Left renal pelvis (tissue), 4 donors: ENCODE results near the gene SYT9. TPM values are rescaled to one million over a fixed set of nuclear protein-coding genes. Genes with fewer than 3 reads are reported as not detected.
A peak's percentile ranks its signal among the peaks of the same experiment; 100 is the strongest.

Source experiments
- DNase-seq, 4 donors: peaks; one replicate each; pipeline ENCODE4 v3.0.0-alpha.2; 2013; ENCODE audit warnings: low read depth in 4 of 4, low spot score in 3 of 4
- polyA plus RNA-seq, 4 donors: library from polyadenylated mRNA; unstranded; fragments of 120-200 nt; gene quantifications; one replicate each; pipeline ENCODE4 v1.2.1, GENCODE V29; 2013; ENCODE audit not compliant: insufficient read length in 4 of 4

SYT9 gene
- polyA plus RNA-seq, 4 donors: 0.49 to 4.9 (median 4.6) TPM

DNA sequence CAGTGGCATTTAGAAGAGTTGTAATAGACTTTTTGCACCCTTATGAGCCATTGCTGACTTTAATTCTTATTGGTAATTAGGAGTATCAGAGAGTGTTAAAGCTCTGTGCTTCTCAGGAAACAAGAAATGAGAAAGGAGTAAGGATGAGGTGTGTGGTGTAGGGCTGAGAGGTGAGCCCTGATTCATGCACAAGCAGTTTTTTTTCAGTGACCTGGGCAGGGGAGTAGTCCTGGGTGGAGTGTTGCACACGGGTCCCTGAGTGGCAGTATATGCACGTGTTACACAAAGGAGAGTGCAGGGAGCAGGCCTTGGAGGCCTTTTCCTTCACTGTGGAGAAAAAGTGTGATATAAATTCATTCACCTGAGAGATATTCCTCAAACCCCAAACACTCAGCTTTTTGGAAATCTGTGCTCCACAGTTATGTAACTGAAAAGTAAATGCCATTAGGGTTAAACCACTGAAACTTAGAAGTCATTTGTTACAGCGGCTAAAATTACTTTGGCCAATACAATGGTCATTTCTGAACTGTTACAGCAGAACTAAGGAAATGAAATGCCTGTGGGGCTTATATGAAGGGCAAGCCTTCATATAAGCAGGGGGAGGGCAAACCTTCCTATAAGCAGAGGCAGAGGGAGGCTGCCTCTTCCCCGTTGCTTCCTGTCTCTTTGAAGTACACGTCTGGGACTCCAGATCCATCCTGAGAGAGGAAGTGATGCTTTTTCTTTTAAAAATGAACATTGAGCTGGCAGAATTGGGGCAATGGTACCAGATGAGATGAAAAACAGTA, 171.0 kb downstream of the SYT9 start:
- DNase-seq: no peak

DNA sequence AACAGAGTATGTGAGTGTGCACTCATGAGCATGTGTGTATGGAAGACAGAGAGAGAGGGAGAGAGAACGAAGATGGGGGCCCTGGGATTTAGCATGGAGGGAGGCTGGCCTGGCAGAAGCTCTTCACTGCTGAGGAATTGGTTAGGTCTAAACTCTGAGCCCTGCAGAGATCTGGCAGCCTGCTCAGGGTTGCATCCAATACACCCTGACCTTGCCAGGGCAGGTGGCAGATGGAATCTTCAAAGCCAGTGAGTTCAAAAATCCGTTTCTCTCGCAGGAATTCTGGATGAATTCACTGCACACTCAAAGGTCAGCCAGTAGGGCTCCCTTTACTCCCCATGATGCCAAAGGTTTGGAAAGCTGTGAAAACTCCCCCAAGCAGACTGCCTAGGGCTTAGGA, 172.2 kb downstream of the SYT9 start:
- DNase-seq: no peak

DNA sequence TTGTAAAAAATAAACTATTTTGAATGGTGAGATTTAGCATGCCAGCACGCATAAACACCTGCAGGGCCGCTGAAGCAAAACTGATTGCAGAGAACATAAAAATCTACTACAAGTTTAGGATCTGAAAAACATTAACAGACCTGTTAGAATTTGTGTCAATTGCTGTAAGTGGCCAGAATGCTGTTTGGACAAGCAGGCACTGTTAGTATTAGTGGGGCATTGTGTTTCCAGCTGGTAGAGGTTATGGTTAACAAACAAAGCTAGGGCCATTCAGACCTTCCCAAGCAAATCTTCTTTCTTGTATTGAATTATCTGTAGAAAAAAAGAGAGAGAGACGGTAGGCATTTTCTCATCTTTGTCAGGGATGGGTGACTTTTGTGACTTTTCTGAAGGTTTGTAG, 176.0 kb downstream of the SYT9 start:
- no peak for DNase-seq

DNA sequence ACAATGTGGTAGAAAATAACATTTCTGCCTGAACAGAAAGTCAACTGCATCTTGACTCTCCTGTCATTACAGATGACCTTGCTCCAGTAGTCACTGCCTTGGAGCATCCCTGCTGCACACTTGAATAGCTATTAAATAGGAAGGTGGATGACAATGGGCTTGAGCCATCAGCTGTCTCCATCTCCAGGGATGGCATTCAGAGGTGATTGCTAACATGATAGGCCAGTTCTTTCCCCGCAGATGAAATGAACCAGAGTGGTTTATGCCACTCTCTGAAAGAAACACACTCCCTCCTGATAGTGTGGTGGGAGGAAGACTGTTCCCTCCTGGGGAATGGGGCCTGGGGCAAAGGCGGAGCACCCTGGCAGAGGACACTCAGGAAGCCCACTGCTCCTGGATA, 176.5 kb downstream of the SYT9 start:
- DNase-seq: no peak

DNA sequence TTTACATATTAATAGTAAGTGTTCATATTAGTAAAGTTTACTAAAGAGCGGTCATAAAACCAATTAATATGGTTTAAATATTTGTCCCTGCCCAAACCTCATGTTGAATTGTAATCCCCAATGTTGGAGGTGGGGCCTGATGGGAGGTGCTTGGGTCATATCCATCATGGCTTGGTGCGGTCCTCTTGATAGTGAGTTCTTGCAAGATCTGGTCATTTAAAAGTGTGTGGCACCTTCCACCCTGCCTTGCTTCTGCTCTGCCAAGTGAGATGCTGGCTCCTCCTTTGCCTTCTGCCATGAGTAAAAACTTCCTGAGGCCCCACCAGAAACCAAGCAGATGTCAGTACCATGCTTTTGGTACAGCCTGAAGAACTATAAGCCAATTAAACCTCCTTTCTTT, 178.8 kb downstream of the SYT9 start:
- DNase-seq: no peak

DNA sequence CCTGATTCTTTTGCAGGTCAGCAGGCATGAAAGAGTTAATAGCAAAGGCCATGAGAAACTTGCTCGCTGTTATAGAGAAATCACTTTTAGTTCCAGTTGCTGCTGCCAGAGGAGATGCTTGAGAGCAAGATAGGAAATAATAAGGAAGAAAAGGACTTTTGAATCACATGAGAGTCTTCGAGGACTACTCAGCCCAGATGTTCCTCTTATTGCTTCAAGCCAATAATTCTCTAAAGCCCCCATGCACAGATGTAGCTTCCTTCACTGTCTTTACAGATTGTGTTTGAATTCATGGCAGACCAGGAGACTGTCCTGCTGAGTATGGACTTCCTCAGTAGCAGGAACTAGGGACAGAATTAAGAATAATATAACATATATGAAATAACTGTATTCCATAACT, 183.5 kb downstream of the SYT9 start:
- DNase-seq: no peak

DNA sequence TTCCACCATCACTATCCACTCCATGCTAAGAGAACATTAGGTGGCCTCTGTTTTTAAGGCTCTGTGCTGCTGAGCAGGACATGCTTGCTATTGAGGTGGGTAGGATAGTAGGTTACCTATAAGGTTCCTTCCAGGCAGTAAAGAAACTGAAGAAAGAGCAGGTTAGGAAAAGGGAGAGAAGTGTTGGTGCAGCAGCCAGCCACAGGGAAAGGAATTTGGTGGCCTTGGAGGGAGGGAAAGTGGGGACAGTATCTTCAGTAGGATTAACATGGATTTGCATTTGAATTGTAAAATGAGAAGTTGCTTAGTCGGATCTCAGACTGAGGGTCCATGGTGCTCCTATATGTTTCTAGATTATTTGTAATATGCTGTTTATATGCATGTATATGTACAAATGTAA, 184.4 kb downstream of the SYT9 start:
- DNase-seq: no peak

DNA sequence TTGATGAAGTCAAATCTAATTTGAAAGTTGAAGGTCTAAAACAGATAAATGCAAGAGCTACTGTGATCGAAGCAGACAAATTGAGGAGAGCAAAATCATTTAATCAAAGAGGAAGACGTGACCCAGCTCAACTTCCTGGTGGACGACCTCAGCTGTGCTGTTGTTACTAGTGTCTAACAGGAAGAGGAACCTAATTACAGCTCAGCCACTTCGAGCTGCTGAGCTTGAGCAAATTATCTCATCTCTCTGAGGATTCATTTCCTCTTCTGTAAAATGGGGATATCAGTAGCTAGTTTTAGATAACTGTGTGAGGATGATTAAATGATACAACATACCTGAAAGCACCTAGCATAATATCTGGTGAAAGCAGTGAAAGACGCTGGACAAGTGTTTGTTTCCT, 185.0 kb downstream of the SYT9 start:
- no peak for DNase-seq

DNA sequence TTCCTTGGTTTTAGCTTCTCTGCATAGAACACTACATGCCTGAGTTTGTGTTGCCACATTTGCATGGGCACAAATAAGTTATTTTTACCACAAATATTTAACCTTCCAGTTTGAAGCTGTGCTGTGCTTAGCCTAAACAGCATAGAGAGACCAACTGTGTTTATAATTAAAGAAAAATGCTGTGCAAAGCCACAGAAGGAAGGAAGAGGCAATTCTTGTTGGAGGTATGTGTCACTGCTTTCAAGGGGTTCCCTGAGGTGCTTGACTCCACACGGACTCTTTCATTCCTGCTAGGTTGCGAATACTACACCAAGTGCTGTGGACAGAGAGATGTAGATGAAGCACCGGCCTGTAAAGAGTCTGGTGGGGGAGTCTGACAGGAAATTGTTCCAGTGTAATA, 186.0 kb downstream of the SYT9 start:
- DNase-seq: no peak

DNA sequence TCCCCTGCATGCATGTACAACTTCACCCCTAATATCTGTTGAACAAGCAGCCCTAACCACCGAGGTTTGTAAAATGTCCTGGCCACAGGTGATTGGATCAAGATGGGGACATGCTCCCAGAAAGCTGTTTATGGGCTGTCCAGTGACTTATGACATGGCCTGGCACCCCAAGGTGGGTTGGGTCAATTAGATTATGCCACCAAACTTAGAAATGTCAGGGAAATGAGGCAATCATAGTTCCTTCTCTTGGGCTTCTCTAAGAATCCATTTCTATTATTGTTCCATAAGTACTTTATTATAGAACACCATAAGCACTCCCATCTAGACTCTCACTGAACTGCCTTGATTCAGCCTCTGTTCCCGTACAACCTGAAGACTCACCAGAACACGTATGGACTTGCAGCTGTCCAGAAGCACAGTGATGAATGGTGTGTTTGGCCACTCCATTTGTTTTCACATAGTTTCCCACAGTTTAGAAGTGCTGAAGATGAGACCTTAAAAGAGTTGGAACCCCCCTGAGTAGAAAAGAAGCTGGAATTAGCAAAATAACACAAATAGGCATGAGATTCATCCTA, 188.1 kb downstream of the SYT9 start:
- DNase-seq: no peak

DNA sequence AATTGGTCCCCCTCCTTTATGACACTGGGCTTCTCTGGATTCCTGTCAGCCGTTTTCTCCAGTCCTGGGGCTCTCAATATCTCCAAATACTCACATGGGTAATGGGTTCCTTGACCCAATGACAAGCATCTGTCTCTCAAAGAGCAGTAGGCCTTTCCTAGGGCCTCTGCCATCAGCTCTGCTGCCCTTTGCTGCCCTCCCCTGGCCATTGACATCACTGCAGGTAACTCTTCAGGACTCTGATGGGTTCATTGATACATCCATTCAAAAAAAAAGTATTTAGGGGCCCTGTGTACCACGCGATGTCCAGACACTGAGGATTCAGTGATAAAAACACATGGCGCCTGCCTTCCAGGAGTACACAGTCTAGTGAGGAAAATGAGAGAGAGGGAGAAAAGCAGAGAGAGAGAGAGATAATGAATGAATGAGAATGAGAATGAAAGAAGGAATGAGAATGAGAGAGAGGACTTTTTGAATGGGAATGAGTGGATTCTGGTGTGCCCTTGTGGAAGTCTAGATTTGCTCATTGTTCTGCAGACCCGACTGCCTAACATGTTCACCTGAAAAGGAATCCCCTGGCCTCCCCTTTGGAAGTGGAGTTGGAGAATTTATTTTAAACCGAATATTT, 191.0 kb downstream of the SYT9 start:
- peak in 1 of 4 donors; percentile 24 for DNase-seq

DNA sequence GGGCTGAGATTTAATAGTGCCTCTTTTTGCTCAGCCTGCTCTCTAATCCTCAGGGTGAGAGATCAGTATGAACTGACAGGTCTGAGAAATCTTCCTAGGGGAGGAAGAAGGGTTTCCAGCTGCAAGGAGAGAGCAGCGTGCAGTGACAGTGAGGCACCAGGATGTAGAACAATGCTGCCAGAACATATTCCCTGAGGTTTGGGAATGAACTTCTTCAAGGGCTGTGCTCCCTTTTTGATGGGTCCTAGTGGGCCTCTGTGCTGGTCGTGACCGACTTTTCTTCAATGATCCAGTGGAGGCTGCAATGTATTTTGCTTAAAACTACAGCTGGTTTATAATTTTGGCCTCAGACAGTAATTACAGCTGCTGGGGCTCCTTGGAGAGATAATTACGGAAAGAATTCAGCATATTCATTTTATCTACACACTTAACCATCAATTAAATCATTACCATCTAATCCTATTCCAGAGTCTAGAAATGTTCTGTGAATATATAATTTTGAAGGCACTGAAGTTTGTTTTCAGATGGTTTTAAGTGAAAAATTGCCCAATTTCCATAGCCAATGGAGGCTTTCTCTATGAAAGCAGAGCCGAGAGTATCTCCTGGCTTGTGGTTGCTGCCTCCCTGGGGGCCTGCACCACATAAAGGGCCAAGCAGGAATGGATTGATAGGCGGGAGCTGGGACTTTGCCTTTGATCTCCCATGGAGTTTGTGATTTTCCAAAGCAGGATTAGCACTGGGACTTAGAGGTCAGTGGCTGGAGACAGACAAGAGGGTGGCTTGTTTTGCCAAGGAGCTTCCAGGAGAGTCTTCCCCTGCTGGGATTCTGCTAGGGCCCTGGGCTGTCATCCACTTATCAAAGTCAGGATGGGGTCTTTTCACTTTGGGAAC, 192.6 kb downstream of the SYT9 start:
- DNase-seq: no peak

DNA sequence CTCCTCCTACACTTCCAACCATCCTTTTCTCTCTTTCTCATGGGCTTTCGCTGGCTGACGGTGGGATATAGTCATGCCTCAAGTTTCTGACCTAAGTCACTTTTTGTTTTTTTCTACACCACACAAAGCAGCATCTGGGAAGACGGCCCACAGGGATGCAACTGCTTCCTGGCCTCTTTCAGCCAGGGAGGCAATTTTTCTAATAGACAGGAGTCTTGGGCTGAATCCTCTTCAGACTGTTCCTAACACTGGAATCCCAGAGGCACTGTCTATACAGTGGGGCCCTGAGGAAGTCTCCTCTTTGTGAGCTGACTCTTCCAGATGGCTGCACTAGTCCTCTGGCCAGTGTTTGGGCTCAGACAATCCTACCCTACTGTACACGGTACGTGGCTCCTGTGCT, 193.9 kb downstream of the SYT9 start:
- no peak for DNase-seq

DNA sequence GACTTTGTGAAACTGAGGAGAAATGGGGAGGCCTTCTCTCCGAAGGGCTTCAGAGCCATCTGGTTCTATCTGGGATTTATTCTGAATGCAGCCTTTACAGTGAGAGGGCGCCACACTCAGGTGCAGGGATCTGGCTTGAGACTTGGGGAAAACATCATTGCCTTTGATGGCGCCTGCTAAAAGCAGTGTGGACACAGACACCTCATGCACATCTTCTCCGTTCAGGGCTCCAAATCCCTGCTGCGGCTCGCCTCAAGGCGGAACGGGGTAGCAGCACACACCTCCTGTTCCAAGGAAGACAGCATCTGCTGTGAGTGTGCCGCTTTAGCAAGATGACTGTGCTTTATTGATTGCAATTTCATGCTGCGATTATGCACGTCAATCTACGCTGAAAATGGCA, 196.5 kb downstream of the SYT9 start:
- no peak for DNase-seq

DNA sequence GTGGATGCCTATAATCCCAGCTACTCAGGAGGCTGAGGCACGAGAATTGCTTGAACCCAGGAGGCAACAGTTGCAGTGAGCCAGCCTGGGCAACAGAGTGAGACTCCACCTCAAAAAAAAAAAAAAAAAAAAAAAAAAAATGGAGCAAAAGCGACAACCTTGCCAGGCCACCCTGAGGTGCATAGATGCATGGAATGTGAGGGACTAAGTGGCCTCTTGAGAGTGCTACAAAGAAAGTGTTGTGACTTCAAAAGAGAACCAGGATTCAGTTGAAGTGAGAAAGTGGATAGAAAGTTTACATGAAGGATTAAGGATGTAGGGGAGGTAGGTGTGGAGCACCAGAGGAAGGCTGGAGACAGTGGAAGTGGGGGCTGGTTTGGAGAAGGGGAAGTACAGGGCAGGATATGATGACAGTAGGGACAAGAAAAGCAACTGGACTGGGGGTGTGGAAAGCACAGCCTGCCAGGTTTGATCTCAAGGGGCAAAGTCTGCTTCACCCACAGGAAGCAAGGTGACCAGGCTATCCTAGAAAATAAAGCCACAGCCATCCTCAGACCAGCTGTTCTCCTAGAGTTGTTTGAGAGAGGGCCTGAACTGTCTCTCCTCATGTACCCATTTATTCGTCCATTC, 197.6 kb downstream of the SYT9 start:
- no peak for DNase-seq

DNA sequence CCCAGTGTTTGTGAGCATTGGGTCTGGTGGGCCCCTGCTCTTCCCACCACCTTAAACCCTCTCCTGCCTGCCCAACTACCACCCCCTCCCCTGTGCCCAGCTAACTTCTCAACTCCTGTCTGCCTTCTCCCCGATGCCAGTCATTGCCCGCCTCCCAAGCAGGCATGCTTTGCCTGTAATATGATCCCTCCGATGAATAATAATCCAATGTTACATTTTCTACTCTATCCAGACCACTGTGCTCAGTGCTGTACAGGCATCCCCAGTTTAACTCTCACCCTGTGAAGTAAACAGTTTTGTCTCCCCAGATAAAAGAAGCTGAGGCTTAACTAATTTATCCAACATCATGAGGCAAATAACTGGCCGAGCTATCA, 198.1 kb downstream of the SYT9 start:
- no peak for DNase-seq

DNA sequence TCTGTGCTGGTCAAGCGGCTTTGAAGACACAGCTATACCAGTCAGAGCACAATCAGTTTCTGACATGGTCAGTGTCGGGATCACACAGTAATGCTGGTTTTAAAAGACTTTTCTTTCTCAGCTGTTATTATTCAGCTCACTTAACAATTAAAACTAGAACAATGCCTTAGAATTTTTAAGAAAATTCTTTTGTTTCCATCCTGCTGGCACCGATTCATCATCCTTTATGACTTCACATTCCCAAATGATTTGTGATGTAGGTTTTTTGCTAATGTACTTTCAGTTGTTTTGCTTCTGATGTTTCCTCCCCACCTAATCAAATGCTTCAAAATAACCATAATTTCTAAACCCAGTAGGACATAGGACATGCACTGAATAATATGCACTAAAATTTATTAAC, 199.1 kb downstream of the SYT9 start:
- no peak for DNase-seq

DNA sequence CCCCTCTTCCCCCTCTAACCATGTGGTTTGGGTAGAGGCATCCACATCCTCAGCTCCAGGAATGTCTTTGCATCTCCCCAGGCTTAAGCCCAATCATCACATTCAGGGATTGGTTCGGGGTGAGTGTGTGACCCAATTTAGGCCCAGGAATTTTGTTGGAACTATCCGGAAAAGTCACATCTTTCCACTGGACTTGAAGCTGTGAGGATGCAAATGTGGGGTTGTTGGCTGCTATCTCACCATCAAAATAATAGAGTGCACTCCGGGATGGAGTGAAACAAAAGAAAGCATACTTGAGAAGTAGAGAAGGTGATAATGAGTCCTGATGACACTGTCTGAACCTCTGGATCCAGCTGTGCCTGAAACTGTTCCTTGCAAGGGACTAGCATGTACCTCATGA, 199.8 kb downstream of the SYT9 start:
- DNase-seq: no peak

DNA sequence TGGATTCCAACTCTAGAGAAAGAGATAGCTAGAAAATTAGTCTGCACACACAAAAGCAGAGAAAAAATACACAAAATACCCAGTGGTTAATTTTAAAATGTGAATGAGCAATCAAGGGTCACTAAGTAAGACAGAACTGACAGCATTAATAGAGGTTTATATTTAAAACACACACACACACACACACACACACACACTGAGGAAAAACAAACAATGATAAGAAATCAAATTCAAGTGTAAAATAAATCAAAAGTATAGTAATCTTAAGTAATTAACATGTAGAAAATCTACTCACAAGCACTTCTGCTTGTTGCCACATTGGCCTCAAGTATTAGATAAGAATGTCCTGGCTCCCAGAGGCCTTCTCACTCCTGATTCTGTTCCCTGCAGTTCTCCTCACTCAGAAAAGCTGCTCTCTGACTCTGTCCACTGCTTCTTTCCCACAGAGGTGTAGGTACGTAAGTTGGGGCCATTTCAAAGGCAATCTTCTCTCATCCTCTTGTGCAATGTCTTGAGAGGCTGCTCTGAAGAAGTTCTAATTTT, 200.3 kb downstream of the SYT9 start:
- DNase-seq: no peak

DNA sequence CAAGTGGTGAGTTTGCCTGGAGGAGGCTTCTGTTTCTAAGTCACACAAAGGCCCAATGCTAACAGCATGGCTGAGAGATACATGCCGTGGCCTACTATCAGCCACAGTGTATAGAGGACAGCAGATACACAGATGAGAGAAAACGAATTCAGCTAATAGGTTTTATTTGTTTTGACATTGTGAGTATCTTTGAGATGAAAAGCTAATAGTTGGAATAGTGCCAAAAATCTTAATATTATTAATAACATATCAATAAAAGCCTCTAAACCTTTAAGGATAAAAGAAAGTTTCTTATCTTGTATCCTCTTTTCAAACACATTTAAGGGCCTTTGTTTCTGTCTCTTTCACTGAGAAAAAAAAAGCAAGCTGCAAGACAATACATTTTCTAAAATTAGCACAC, 203.2 kb downstream of the SYT9 start:
- DNase-seq: no peak

DNA sequence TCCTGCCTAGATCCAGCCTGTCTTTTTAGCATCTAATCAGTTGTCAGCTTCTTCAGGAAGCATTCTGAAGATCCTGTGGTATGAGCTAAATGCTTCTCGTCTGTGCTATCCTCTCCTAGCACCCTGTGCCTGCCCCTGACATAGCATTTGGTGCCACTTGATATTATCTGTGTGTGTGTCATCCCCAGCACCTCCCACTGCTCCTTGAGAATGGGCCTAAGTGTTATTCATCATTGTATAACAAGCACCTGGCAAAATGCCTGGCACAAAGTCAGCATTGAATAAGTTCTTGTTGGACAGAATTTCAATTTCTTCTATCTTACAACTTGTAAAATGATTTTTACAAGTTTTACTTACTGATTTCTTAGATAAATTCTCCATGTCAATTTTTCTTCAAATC, 205.5 kb downstream of the SYT9 start:
- DNase-seq: no peak
